ENCODE results near the gene SYK.

DNA sequence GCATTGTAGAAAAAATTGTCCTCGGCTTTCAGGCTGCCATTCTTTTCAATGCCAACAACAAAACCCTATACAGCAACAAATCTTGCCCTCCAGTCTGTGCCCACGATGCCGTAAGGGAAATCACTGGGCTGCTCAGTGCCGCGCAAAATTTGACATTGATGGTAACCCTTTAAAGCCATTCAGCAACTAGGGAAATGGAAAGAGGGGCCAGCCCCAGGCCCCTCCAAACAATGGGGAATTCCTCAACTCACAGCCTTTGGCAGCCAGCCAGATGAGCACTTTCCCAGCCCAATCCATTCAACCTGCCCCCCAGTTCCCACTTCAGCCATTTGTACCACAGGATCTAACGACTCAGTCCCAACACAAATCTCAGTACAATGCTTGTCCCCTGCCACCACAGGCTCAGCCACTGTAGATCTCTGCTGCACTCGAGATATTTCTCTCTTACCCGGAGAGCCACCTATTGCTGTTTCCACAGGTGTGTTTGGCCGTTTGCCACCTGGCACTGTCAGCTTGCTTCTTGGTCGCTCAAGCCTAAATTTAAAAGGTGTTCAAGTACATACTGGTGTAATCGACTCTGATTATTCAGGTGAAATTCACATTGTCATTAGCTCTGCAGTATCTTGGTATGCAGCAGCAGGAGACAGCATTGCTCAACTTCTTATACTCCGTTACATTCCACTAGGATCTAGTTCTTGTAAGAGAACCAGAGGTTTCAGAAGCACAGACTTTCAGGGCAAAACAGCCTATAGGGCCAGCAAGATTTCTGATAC, 103.3 kb downstream of the SYK start:
- TF ChIP-seq, protein P1, sequence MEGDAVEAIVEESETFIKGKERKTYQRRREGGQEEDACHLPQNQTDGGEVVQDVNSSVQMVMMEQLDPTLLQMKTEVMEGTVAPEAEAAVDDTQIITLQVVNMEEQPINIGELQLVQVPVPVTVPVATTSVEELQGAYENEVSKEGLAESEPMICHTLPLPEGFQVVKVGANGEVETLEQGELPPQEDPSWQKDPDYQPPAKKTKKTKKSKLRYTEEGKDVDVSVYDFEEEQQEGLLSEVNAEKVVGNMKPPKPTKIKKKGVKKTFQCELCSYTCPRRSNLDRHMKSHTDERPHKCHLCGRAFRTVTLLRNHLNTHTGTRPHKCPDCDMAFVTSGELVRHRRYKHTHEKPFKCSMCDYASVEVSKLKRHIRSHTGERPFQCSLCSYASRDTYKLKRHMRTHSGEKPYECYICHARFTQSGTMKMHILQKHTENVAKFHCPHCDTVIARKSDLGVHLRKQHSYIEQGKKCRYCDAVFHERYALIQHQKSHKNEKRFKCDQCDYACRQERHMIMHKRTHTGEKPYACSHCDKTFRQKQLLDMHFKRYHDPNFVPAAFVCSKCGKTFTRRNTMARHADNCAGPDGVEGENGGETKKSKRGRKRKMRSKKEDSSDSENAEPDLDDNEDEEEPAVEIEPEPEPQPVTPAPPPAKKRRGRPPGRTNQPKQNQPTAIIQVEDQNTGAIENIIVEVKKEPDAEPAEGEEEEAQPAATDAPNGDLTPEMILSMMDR (IDR thresholded peaks at IDR 0.05): no peak
- no peak for TF ChIP-seq EZH2 (IDR thresholded peaks at IDR 0.05; ENCODE audit: borderline replicate concordance, insufficient read depth, low read depth, low read length, poor library complexity, severe bottlenecking)

All from B cell (primary cell).